ENCODE results near the gene SNX8. TPM values are rescaled to one million over a fixed set of nuclear protein-coding genes. Genes with fewer than 3 reads are reported as not detected.

The SNX8 gene
- total and polyA plus RNA-seq, 2 of the 4 experiments (the other 2 are of a cell fraction), result 7.7 to 55.9 TPM

DNA sequence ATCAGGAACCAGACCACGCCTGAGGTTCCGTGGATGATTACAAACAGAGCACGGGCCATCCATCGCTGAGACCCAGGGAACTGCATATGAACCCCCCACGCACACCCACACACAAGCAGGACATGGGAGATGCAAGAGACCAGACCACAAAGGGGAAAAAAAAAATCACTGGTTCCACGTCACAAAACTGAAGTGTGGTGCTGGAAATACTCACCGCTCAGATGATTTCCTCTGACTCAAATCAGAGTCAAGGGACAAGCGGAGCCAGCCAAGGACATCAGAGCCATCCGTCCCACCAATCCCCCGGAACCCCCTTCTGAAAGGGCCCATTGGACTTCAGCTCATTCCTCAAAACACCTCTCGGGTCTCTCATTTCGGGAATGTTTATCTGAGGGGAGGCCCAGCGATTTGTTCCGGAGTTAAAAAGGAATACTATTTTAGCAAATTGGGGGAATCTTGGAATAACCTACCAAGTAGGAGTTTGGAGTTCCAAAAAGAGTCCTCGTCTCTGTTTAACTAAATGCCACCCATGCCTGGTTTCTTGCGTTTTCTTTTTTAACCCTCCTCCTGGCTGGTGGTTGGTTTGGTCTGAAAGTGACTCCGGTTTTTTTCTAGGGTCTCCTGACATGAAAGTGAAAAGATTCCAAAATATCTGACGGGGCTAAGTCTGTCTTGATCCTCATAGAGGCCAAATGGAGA lies 15.0 kb downstream of the SNX8 start:
- H4K20me1 ChIP-seq (ENCODE audit: insufficient read depth, low read length), result peaks cover 8% of the 10 kb centered on the region; the same call in 1 of the 2 replicates
- DNase-seq (peak; percentile 88), ATAC-seq (ENCODE audit: low read depth) (peak; percentile 49)
- H3K27me3 ChIP-seq (ENCODE audit: control insufficient read depth, insufficient read depth, low read length), result no peaks in the 10 kb centered on the region
- H3K14ac ChIP-seq (replicated peaks; ENCODE audit: low read depth, low read length), result peak overlapping the region; percentile 83
- peak overlapping the region; percentile 41; the same call in 1 of the 2 replicates for H3K9ac ChIP-seq (ENCODE audit: low read depth, low read length)
- dilution Hi-C loops (cut with HindIII; ENCODE audit: low sequenced_read_pairs, unreplicated experiment), result no loop called here
- BruUV-seq (replicated peaks), result no TSS peak
- no peaks in the 10 kb centered on the region for H3K36me3 ChIP-seq (ENCODE audit: control insufficient read depth, insufficient read depth, low read length)
- TF ChIP-seq POLR2A (IDR thresholded peaks at IDR 0.05; ENCODE audit: low read depth, low read length) (peak; percentile 45; the same call in 1 of the 2 replicates), FOS (IDR thresholded peaks at IDR 0.05; ENCODE audit: low read depth, low read length) (0 out of 2 replicates have a peak, but pooled peaks have one; percentile 3), ELK1 (IDR thresholded peaks at IDR 0.05; ENCODE audit: borderline replicate concordance, low read depth, low read length) (no peak), BHLHE40 (IDR thresholded peaks at IDR 0.05; ENCODE audit: low read depth, low read length) (0 out of 2 replicates have a peak, but pooled peaks have one; percentile 30)
- no peak overlapping the region for H3K4me3 ChIP-seq (ENCODE audit: insufficient read depth, low read depth, low read length)
- H2BK20ac ChIP-seq (ENCODE audit: low read depth, low read length), result peak overlapping the region; percentile 47; the same call in 1 of the 2 replicates
- H2AK5ac ChIP-seq (ENCODE audit: low read depth, low read length), result peak overlapping the region; percentile 84; the same call in 1 of the 2 replicates
- H2BK15ac ChIP-seq (ENCODE audit: low read depth, low read length), result peak overlapping the region; percentile 65; the same call in 1 of the 3 replicates
- H3K4me2 ChIP-seq (ENCODE audit: low read depth, low read length), result peak overlapping the region; percentile 56
- peak overlapping the region; percentile 62; the same call in 1 of the 2 replicates for H2BK120ac ChIP-seq (ENCODE audit: low read depth, low read length)
- H3K9me1 ChIP-seq (ENCODE audit: insufficient read depth, low read length), result peaks cover 17% of the 10 kb centered on the region
- ChIA-PET POLR2A (ENCODE audit: unreplicated experiment) (interaction anchor here (1.5 kb wide), 1 partner anchor 10 kb away, joined by 3 read pairs; no protein-coding TSS in a partner anchor), CTCF (no interaction called here)
- peak overlapping the region; percentile 1; the same call in 1 of the 2 replicates for H3K18ac ChIP-seq (ENCODE audit: low read depth, low read length)
- no CpG with 5 or more reads among the region's 18 CpGs for WGBS, 2 experiments (ENCODE audit: extremely low coverage in 2 of 2, insufficient read length in 1 of 2)
- peaks cover 29 to 54% of the 10 kb centered on the region in 2 experiments for H3K79me1 ChIP-seq (ENCODE audit: low read depth in 1 of 2, low read length in 2 of 2)
- intact Hi-C loops (cut with micrococcal nuclease), result no loop called here
- peak overlapping the region; percentile 97 for H2AK9ac ChIP-seq (replicated peaks; ENCODE audit: low read depth, low read length, poor library complexity)
- H2AFZ ChIP-seq (replicated peaks; ENCODE audit: low read length, poor library complexity), result peak overlapping the region; percentile 86
- no peaks in the 10 kb centered on the region for H3K9me3 ChIP-seq (ENCODE audit: control insufficient read depth, insufficient read depth, low read length)
- peak overlapping the region; percentile 60; the same call in 1 of the 2 replicates for H4K91ac ChIP-seq (ENCODE audit: insufficient read depth, low read depth, low read length)
- in situ Hi-C loops (cut with MboI; ENCODE audit: low sequenced_read_pairs), result no loop called here
- H4K8ac ChIP-seq (ENCODE audit: low read depth in 2 of 2, low read length in 2 of 2), result peak overlapping the region; percentile 6 to 92; a peak in 2 of 4 replicates
- H3K27ac ChIP-seq (ENCODE audit: insufficient read depth, low read length), result 0 out of 2 replicates have a peak overlapping the region, but pooled peaks have one; percentile 37
- peak overlapping the region; percentile 54 for H4K5ac ChIP-seq (ENCODE audit: low read depth, low read length)
- H3K56ac ChIP-seq (ENCODE audit: extremely low read depth, insufficient read depth, low read length), result peak overlapping the region; percentile 24; the same call in 1 of the 2 replicates
- peak overlapping the region; percentile 33 for H2BK5ac ChIP-seq (ENCODE audit: low read depth, low read length, poor library complexity, severe bottlenecking)
- H3K4me1 ChIP-seq (ENCODE audit: control insufficient read depth, insufficient read depth, low read length), result peaks cover 11% of the 10 kb centered on the region
- peak overlapping the region; percentile 77; the same call in 1 of the 2 replicates for H3K4ac ChIP-seq (ENCODE audit: low read depth, low read length)
- H3K23ac ChIP-seq (ENCODE audit: low read depth, low read length), result peak overlapping the region; percentile 2; the same call in 1 of the 2 replicates

Measured in IMR-90 (cell line).